Epithelial cell of esophagus (primary cell): ENCODE results near the gene SPTBN1.

ENCODE experiments used
- DNase-seq: peaks from one replicate; pipeline ENCODE4 v3.0.0; 2010; ENCODE audit warnings: low read depth
- H3K4me3 ChIP-seq: 2 replicates; pipeline ENCODE4 v1.5.1; 2011; ENCODE audit warnings: mild to moderate bottlenecking, low read length, control low read depth
- TF ChIP-seq, protein P1 (sequence below): IDR thresholded peaks from 2 replicates; pipeline ENCODE4 v1.5.1; 2011; ENCODE audit warnings: low read depth, mild to moderate bottlenecking, low read length, control low read depth, inconsistent platforms; ENCODE audit not compliant: insufficient read depth; ENCODE audit errors: missing control alignments

The SPTBN1 gene

DNA sequence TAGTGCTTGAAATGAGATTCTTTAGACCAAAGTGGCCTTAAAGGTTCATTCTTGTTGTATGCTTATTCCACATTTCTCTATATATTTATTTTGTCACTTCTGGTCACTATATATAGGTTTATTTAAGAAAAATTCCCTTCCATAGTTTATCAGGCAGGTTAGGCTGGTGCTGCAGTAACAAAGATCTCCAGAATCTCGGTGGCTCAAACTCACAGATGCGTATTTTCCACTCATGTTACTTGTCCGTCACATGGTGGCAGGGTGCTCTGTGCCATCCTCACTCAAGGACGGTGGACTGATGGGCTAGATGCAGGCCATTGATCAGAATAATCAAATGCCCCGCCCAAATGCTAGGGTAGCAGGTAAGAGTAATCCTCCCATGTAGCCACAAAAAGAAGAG, 19.8 kb downstream of the SPTBN1 start:
- H3K4me3 ChIP-seq: no peak overlapping the region
- no peak for DNase-seq
- TF ChIP-seq, protein P1, sequence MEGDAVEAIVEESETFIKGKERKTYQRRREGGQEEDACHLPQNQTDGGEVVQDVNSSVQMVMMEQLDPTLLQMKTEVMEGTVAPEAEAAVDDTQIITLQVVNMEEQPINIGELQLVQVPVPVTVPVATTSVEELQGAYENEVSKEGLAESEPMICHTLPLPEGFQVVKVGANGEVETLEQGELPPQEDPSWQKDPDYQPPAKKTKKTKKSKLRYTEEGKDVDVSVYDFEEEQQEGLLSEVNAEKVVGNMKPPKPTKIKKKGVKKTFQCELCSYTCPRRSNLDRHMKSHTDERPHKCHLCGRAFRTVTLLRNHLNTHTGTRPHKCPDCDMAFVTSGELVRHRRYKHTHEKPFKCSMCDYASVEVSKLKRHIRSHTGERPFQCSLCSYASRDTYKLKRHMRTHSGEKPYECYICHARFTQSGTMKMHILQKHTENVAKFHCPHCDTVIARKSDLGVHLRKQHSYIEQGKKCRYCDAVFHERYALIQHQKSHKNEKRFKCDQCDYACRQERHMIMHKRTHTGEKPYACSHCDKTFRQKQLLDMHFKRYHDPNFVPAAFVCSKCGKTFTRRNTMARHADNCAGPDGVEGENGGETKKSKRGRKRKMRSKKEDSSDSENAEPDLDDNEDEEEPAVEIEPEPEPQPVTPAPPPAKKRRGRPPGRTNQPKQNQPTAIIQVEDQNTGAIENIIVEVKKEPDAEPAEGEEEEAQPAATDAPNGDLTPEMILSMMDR: no peak

DNA sequence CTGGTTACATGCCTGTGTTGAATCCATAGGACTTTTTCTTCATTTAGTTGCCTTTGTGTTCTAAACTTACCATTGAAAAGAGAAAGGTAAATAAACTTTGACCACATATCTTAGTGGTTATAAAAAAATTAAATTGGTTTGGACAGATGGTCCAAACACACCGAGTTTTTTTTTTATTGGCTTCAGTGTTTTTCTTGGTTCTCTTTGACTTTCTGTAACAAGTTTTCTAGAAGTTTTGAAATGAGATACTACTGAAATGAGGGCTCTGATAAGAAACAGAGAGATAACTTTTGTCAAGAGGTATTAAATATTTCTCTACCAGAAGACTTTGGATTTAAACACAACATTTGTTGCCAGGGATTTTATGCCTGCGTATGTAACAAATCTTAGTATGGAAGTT, 20.7 kb downstream of the SPTBN1 start:
- DNase-seq: no peak
- TF ChIP-seq, protein P1: no peak
- H3K4me3 ChIP-seq: no peak overlapping the region

DNA sequence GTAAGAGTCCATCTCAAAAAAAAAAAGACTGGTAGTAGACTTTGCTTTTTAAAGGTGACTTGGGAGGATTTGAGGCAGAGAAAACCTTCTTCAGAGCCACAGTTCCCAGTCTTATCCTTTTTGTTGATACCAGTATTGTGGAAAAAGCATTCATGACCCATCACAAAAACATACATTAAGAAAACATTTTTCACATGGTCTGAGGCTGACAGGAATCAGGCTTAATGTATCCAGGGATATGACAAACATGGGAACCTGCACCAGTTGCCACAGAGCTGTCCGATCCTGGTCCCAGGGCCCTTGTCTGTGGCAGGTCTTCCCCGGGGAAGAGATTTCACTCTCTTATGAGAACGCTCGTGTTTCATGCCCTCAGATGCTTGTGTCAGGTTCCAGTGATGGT, 21.8 kb downstream of the SPTBN1 start:
- DNase-seq: no peak
- H3K4me3 ChIP-seq: no peak overlapping the region
- TF ChIP-seq, protein P1: no peak

DNA sequence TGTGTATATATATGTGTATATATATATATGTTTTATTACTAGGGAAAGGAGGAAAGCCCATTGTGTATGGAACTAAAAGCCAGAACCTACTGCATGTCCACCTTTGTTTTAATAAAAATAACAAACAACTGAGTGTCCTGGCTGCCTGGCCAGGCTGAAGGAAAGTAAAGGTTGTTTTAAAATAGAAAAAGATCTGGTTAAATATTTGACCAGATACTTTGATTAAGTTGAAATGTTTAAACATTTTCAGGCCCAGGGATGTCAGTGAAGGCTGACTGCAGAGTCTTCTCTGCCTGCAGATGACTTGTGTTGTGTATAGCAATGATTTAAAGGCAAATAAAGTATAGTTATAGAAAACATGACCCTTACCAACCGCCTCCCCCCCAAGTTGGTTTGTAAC, 22.8 kb downstream of the SPTBN1 start:
- no peak overlapping the region for H3K4me3 ChIP-seq
- no peak for DNase-seq
- TF ChIP-seq, protein P1: no peak

DNA sequence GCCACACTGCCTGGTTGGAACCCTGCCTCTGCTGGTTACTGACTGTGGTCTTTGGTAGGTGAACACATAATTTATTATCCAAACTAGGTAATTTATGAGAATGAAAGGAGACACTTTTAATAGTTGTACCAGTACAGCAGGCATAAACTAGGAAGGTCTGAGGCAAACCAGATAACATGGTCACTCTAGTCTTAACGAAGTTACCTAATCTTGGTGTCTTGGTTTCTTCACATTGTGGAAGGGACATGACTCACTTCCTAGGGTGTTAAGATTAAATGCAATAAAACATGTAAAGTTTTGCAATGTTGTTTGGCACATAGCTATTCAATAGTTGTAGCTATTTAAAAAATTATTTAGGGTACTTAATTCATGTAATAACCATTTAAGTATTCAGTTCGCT, 23.3 kb downstream of the SPTBN1 start:
- TF ChIP-seq, protein P1: no peak
- no peak overlapping the region for H3K4me3 ChIP-seq
- peak; percentile 25 for DNase-seq

DNA sequence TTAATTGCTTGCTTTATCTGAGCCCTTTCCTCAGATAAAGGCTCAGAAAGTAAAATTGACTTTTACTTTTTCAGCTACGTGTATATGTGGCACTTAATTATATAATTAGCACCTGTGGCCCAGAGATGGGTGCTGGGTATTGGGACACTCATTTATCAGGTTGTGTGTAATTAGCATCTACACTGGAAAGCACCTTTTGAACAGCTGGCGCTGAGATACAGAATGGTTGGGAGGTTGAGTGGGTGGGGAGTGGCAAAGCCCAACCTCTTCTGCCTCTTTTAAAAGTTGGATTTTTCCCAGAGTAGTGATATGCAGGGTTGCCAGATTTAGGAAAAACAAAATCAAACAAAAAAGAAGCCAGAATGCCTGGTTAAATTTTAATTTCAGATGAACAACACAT, 23.9 kb downstream of the SPTBN1 start:
- H3K4me3 ChIP-seq: no peak overlapping the region
- DNase-seq: no peak
- TF ChIP-seq, protein P1: no peak

DNA sequence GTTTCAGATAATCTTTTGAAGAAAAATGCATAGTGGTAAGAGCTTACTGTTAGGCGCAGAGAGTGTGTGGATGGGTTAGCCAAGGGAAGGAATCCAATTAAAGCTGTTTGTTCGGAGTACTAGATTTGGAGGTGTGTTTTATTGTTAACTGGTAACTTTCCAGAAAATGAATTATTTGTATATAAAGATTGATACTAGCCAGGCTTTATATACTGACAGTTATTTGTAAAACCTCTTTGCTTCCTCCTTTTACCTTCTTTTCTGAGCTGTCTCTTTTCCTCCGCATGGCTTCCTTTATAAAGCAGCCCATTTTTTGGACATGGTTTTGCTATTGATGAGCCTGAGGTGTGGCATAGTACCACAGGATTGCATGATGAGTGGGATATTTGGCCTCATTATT, 25.6 kb downstream of the SPTBN1 start:
- TF ChIP-seq, protein P1: no peak
- H3K4me3 ChIP-seq: no peak overlapping the region
- no peak for DNase-seq
